ENCODE data around the gene SEC14L3. TPM values are rescaled to one million over a fixed set of nuclear protein-coding genes. Genes with fewer than 3 reads are reported as not detected.
"Not testable (repeated sequence)": the region's sequence is repeated elsewhere in the genome, so short reads cannot be mapped to it uniquely, and the experiment has no call there.

Gene SEC14L3
- total RNA-seq, 4 donors from 2014 or later: 0.19 TPM; not detected in 3

DNA sequence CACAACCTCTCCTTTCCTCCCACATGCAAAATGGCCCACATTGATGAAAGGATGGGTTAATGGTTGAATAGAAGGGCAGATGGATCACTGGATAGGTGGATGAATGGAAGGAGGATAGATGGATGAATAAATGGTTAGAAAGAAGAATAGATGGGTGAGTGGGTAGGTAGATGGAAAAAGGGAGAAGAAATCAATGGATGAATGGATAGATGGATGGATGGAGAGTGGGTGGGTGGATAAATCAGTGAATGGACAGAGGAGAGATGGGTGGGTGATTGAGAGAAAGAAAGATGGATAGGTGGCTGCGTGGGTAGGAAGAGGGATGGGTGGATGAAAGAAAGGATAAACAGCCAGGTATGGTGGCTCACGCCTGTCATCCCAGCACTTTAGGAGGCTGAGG, 1.2 kb downstream of the SEC14L3 start:
- Histone ChIP-seq H3K27ac (no peak overlapping the region), H3K4me1 (peaks cover 0 to 11% (median 0%) of the 10 kb centered on the region in 3 donors), H3K27me3 (peaks cover 0 to 44% (median 0%) of the 10 kb centered on the region in 4 donors), H3K36me3 (no peaks in the 10 kb centered on the region), H3K9me3 (no peaks in the 10 kb centered on the region), H3K4me3 (no peak overlapping the region)
- 72 to 77% methylated on average over 2 of the region's 2 CpGs for WGBS, 2 donors
- intact Hi-C loops (cut with DNase I): no loop called here
- no peak for DNase-seq
- no peak for TF ChIP-seq POLR2A (IDR thresholded peaks at IDR 0.05)
- TF ChIP-seq, protein P1, sequence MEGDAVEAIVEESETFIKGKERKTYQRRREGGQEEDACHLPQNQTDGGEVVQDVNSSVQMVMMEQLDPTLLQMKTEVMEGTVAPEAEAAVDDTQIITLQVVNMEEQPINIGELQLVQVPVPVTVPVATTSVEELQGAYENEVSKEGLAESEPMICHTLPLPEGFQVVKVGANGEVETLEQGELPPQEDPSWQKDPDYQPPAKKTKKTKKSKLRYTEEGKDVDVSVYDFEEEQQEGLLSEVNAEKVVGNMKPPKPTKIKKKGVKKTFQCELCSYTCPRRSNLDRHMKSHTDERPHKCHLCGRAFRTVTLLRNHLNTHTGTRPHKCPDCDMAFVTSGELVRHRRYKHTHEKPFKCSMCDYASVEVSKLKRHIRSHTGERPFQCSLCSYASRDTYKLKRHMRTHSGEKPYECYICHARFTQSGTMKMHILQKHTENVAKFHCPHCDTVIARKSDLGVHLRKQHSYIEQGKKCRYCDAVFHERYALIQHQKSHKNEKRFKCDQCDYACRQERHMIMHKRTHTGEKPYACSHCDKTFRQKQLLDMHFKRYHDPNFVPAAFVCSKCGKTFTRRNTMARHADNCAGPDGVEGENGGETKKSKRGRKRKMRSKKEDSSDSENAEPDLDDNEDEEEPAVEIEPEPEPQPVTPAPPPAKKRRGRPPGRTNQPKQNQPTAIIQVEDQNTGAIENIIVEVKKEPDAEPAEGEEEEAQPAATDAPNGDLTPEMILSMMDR (IDR thresholded peaks at IDR 0.05): no peak

- Histone ChIP-seq H3K4me1 (peaks cover 0 to 11% (median 0%) of the 10 kb centered on the region in 3 donors), H3K4me3 (no peak overlapping the region), H3K27me3 (peaks cover 0 to 36% (median 0%) of the 10 kb centered on the region in 4 donors), H3K9me3 (no peaks in the 10 kb centered on the region), H3K36me3 (no peaks in the 10 kb centered on the region), H3K27ac (no peak overlapping the region)
- TF ChIP-seq POLR2A (IDR thresholded peaks at IDR 0.05): no peak
- TF ChIP-seq, protein P1 (IDR thresholded peaks at IDR 0.05): no peak
- WGBS, 2 donors: 30 to 36% methylated on average over 2 of the region's 2 CpGs
- intact Hi-C loops (cut with DNase I): no loop called here
- no peak for DNase-seq
Observed at GRCh38 chr22:30469165-30469564, 2.7 kb downstream of the SEC14L3 start.

DNA sequence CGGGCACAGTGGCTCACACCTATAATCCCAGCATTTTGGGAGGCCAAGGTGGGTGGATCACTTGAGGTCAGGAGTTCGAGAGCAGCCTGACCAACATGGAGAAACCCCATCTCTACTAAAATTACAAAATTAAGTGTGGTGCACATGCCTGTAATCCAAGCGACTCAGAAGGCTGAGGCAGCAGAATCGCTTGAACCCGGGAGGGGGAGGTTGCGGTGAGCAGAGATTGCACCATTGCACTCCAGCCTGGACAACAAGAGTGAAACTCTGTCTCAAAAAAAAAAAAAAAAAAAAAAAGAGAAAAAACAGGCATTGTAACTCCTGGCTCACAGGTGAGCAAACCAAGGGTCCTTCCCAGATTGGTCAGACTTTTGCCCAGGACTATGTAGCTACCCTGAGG, 11.3 kb downstream of the SEC14L3 start:
- H3K36me3 ChIP-seq; H3K27ac ChIP-seq; H3K4me1 ChIP-seq; H3K27me3 ChIP-seq; H3K4me3 ChIP-seq; intact Hi-C loops (cut with DNase I); H3K9me3 ChIP-seq; DNase-seq: not testable (repeated sequence)
- WGBS, 2 donors: 74 to 79% methylated on average over 5 to 6 of the region's 6 CpGs

DNA sequence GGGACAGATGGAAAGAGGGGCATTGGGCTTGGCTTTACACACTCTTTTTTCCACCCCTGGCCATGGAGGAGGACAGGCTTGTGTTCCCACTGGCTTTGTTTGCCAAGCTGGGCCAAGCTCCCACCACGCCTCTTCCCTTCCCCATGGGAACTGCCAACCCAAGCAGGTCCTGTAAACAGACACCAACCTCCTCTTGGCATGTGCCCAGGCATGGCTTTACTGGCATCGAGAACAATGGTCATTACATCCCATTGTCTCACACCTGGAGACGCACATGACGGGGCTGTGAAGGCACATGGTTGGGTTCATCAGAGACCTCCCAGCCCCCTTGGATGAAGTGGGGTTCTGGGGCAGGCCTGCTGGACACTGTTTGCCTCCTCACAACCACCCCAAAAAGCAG, 11.7 kb downstream of the SEC14L3 start:
- 37 to 70% methylated on average over 2 to 3 of the region's 4 CpGs for WGBS, 2 donors
- DNase-seq: no peak

DNA sequence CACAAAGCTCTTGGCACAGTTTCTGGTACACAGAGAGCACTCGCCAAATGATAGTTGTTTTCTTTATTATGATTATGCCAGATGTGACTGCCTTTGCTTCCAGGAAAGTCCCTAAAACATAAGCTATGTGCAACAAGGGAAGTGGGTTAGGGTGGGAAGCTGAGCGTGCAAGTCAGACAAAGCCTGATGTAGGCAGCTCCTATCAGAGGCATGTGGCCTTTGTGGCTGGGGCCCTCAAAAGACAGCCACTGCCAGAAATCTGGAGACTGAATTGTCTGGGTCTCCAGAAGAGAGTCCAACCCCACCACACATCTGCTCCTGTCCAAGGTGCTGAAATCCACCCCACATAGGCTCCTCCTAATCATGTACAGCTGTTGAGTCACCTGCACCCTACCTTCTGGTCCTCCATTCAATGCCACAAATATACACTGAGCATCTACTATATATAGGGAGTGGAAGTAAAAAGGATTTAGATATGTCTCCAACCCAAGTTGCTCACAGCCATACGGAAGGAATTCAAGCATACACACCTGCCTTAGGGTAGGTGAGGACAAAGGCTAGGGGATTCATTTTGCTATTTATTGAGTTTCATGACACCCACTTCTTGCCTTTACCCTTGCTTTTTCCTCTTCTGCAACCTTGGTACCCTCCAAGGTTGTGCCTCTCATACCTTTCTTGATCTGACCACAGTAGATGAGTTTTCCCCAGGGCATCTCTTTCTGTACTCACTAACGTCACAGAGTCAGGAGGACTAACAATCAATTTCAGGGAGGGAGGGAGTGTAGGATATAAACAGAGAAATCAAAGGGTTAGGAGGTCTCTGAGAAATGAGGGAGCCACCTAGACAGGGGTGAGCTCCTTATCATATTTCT, 12.4 kb downstream of the SEC14L3 start:
- H3K27ac ChIP-seq: no peak overlapping the region
- intact Hi-C loops (cut with DNase I): no loop called here
- TF ChIP-seq, protein P1 (IDR thresholded peaks at IDR 0.05): no peak
- no peak for TF ChIP-seq POLR2A (IDR thresholded peaks at IDR 0.05)
- H3K4me1 ChIP-seq: peaks cover 0 to 4% (median 0%) of the 10 kb centered on the region in 3 donors
- no peak for DNase-seq
- WGBS, 2 donors: 25 to 27% methylated on average over 4 of the region's 4 CpGs
- peaks cover 0 to 6% (median 0%) of the 10 kb centered on the region in 4 donors for H3K27me3 ChIP-seq
- H3K36me3 ChIP-seq: no peaks in the 10 kb centered on the region
- H3K9me3 ChIP-seq: no peaks in the 10 kb centered on the region
- no peak overlapping the region for H3K4me3 ChIP-seq

More for the DNA sequence above, 11.7 kb downstream of the SEC14L3 start:
- H3K9me3 ChIP-seq: no peaks in the 10 kb centered on the region
- TF ChIP-seq, protein P1 (IDR thresholded peaks at IDR 0.05): no peak
- TF ChIP-seq POLR2A (IDR thresholded peaks at IDR 0.05): no peak
- H3K36me3 ChIP-seq: no peaks in the 10 kb centered on the region
- peaks cover 0 to 6% (median 0%) of the 10 kb centered on the region in 4 donors for H3K27me3 ChIP-seq
- H3K4me1 ChIP-seq: peaks cover 0 to 4% (median 0%) of the 10 kb centered on the region in 3 donors
- H3K27ac ChIP-seq: no peak overlapping the region
- H3K4me3 ChIP-seq: no peak overlapping the region
- intact Hi-C loops (cut with DNase I): no loop called here
